Fibroblast of mammary gland (primary cell): ENCODE measurements around the gene DEFB119.
"Not testable (repeated sequence)": the region's sequence is repeated elsewhere in the genome, so short reads cannot be mapped to it uniquely, and the experiment has no call there.

Experiments
- DNase-seq: peaks from one replicate; pipeline ENCODE4 v3.0.0-alpha.2; 2010; ENCODE audit warnings: low read depth
- H3K4me3 ChIP-seq: 2 replicates; pipeline ENCODE4 v1.5.1; 2011; ENCODE audit warnings: low read depth, mild to moderate bottlenecking, low read length, moderate library complexity; ENCODE audit not compliant: control insufficient read depth
- CTCF ChIP-seq: conservative IDR thresholded peaks from 2 replicates; pipeline ENCODE4 v1.5.1; 2011; ENCODE audit warnings: low read depth, low read length, inconsistent platforms; ENCODE audit not compliant: control insufficient read depth, insufficient read depth

DEFB119 gene

GRCh38 chr20:31390490-31390889, at the start of gene DEFB119:
Gene DEFB119, minus strand, starts transcription at chr20:31390590. Its CDS starts 107 bp downstream, at chr20:31390483.
- no peak for TF ChIP-seq CTCF
- no peak within 1 kb of the TSS for H3K4me3 ChIP-seq
- DNase-seq, result no peak

GRCh38 chr20:31430568-31431115, 40.3 kb upstream of the DEFB119 start:
- no peak for DNase-seq
- no peak for TF ChIP-seq CTCF
- H3K4me3 ChIP-seq, result no peak overlapping the region

- not testable (repeated sequence) for H3K4me3 ChIP-seq, DNase-seq
These were observed 37.2 kb upstream of the DEFB119 start for GRCh38 chr20:31427576-31427975.

- not testable (repeated sequence) for H3K4me3 ChIP-seq, DNase-seq
These were observed 36.6 kb upstream of the DEFB119 start for GRCh38 chr20:31426891-31427551.

GRCh38 chr20:31425797-31426196, 35.4 kb upstream of the DEFB119 start:
- no peak for TF ChIP-seq CTCF
- no peak for DNase-seq
- no peak overlapping the region for H3K4me3 ChIP-seq

GRCh38 chr20:31418307-31418706, 27.9 kb upstream of the DEFB119 start:
- H3K4me3 ChIP-seq, result no peak overlapping the region
- DNase-seq, result no peak
- no peak for TF ChIP-seq CTCF

- no peak overlapping the region for H3K4me3 ChIP-seq
- DNase-seq, result no peak
- no peak for TF ChIP-seq CTCF
These were observed 25.3 kb upstream of the DEFB119 start for GRCh38 chr20:31415653-31416052.

GRCh38 chr20:31414381-31414780, 24.0 kb upstream of the DEFB119 start:
- TF ChIP-seq CTCF, result no peak
- H3K4me3 ChIP-seq, result no peak overlapping the region
- DNase-seq, result no peak
